Kasumi-1 (cell line): Measurements from ENCODE around the gene RTCB.

Experiments used
- DNase-seq, 2 experiments: peaks; one replicate each; lab custom pipeline; 2025; lab: John Stamatoyannopoulos, UW

The RTCB gene

DNA sequence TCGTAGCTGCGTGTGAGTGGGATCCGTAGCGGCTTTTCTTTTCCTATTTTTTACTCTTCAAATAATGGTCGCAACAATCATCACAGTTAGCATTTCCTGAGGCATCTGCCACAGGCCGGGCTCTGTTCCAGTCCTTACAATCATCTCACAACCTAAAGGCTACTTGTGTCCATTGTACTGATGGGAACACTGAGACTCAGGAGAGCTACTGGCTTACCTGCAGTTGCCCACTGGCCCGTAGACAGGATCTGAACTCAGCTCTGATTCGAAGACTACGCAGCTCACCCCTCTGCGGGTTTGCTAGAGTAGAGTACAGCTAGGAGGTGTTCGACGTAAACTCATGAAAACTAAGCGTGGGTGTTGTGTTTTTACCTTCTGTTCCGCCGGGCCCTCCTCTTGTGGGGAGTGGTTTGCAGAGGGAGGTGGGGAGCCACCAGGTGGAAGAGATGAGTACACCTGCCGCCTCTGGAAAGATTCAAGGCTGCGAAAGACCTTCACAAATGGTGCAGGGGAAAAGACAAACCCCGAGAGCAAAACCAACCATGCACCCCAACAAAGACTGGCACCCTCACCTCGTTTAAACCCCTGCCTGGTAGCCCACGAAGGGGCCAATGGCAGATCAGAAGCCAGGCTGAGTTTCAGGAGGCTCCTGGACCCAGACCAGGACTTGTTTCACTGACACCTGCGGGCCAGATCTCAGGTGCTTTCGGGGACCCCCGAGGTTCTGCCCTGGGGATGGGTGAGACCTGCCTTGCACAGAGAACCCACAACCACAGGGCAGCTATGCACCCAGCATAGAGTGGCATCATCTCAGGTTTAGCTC, 72.6 kb downstream of the RTCB start:
- DNase-seq = no peak

DNA sequence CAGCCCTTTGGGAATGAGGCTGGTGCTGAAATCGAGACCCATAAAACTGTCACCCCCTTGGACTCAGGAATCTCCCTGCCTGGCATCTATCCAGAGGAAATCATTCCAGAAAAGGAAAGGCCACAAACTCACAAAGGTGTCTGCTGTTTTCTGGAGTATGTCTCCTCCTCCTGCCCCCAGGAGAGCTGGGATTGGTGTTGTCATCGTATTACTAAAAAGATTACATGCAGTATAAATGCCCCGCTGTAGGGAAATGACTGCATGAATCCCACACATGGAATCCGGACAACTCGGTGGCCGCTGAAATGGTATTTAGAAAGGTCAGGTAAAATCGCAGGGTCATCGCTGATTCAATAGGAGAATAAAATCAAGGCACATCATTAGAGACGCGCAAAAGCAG, 73.3 kb downstream of the RTCB start:
- DNase-seq = no peak
